ENCODE data around the gene CD86.
A peak's percentile ranks its signal among the peaks of the same experiment; 100 is the strongest.

Gene CD86

DNA sequence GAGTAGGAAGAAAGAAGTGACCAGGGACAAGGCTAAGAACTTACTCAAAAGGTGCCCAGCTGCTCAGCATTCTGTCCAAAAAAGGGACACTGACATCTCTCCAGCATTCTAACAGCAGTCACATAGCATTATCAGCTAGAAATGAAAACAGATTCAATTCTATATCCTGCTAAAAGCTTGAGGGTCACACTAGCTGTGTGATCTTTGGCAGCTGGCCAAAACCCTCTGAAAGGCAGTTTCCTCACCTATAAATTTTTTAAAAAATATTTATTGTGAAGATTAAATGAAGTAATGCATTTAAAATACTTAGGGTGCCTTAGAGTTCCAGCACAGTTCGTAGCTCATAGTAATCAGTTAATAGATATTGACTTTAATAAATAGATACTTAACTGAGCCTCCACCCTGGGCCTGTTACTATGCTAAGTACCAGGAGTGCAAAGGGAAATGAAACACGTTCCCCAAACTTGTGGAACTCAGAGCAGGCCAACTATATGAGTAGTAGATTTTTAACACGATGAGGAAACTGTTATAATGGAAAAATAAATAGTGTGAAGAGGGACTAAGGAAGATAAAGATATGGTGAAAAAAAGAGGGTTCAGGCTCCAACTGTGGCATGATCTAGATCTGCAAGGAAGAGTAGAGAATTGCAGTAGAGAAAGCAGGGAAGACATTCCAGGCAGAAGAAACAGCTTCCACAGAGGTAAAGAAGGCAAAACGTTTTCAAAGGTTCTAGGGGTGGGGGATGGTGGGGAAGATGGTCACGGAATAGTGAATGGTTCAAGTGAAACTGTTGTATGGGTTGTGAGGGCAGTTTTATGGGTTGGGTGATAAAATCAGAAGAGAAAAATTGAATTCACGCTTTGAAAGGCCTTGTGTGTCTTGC is 11.4 kb downstream of the CD86 start:
- peak overlapping the region; percentile 49 for H3K4me3 ChIP-seq (ENCODE audit: low read depth, low read length)
- TF ChIP-seq CTCF (IDR thresholded peaks at IDR 0.05; ENCODE audit: insufficient read depth, low read depth, low read length, missing control alignments) = no peak
- peak; percentile 40 for DNase-seq (ENCODE audit: low read depth)

- DNase-seq (ENCODE audit: low read depth) = peak; percentile 61
- no peak for TF ChIP-seq CTCF (IDR thresholded peaks at IDR 0.05; ENCODE audit: insufficient read depth, low read depth, low read length, missing control alignments)
- H3K4me3 ChIP-seq (ENCODE audit: low read depth, low read length) = peak overlapping the region; percentile 49
These were observed 12.0 kb downstream of the CD86 start for GRCh38 chr3:122067214-122067550.

DNA sequence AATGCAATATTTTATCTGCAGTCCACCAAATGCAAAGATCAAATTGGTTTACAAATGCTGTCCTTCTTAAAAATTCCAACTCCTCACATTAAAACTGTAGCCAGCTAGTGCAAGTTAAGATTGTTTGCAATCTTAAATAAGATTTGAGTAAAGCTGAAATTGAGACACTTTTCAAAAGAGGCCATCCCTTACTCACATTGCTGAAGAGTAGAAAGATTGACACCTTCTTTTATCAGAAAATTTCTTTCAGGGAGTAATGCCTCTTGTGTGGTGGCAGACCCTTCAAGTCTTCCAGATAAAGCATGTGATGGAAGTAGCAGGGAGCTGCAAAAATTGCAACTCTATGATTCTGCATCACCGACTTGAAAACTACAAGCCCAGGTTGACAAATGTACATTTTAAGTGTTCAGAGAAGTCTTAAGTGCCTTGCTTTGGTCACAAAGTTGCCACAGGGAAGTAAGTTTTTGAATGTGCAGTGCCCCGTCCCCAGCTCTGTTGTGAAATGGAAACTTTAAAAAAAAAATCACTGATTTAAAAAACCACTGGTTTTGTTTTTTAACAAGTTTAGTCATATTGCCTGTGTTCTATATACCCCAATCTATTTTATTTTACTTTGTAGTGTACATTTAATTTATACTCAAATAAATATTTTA is 12.6 kb downstream of the CD86 start:
- TF ChIP-seq CTCF (IDR thresholded peaks at IDR 0.05; ENCODE audit: insufficient read depth, low read depth, low read length, missing control alignments) = no peak
- peak; percentile 74 for DNase-seq (ENCODE audit: low read depth)
- H3K4me3 ChIP-seq (ENCODE audit: low read depth, low read length) = peak overlapping the region; percentile 49

- H3K4me3 ChIP-seq (ENCODE audit: low read depth, low read length) = peak overlapping the region; percentile 64
These were observed 19.6 kb downstream of the CD86 start for GRCh38 chr3:122074621-122075265.

DNA sequence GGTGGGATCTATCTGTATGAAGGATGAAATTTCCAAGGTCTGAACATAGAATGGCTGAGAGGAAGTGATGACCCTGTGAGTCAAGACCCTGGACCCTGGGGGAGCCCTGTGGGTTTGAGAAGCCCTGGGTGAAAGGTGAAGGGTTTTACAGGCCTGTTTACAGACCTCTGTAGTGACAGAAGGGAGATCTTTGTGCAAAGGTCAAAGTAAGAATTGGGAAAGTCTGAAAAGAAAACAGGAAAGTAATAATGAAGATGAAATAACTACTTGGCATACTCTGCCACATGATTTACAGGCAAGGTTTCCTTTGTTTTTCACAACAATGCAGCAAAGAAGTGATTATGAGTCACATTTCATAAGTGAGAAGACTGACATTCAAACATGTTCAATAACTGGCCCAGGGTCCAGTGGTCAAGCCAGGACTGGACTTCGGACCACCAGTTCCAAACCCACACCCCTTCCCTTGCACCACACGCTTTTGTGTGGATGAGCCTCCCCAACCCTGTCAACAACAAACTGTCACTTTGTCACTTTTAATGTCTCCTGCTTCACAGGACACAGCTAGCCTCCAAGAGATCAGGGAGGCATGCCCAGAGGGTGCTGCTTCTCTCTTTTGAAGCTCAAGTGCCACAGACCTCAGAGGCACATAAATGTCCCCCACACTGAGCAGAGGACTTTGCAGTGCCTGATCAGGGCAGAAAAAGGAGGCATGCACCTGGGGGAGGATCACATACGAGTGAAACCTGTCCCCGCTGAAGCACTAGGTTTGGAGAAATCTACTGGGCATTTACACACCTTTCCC is 21.5 kb downstream of the CD86 start:
- H3K4me3 ChIP-seq (ENCODE audit: low read depth, low read length) = peak overlapping the region; percentile 64
- peak; percentile 64 for DNase-seq (ENCODE audit: low read depth)

More at GRCh38 chr3:122074621-122075265, 19.6 kb downstream of the CD86 start:
- DNase-seq (ENCODE audit: low read depth) = peak; percentile 96
- no peak for TF ChIP-seq CTCF (IDR thresholded peaks at IDR 0.05; ENCODE audit: insufficient read depth, low read depth, low read length, missing control alignments)

More for the DNA sequence above, 21.5 kb downstream of the CD86 start:
- no peak for TF ChIP-seq CTCF (IDR thresholded peaks at IDR 0.05; ENCODE audit: insufficient read depth, low read depth, low read length, missing control alignments)

All from GM12865 (cell line).